OCI-LY7 (cell line): ENCODE results near the gene THAP8.

ENCODE experiments used
- EZH2phosphoT487 ChIP-seq: fragments of 200-600 bp; sonication (generic); IDR thresholded peaks from 2 replicates; pipeline ENCODE4 v1.6.1; 2018; ENCODE audit warnings: low read depth, borderline replicate concordance, mild to moderate bottlenecking, mixed run types, antibody characterized with exemption, low read length, moderate library complexity, mixed read lengths
- TF ChIP-seq, protein P1 (sequence below): fragments of 200-600 bp; sonication (generic); conservative IDR thresholded peaks from 2 replicates; pipeline ENCODE4 v1.5.1; 2014; ENCODE audit warnings: mild to moderate bottlenecking, antibody characterized with exemption, low read length, moderate library complexity, mixed read lengths

DNA sequence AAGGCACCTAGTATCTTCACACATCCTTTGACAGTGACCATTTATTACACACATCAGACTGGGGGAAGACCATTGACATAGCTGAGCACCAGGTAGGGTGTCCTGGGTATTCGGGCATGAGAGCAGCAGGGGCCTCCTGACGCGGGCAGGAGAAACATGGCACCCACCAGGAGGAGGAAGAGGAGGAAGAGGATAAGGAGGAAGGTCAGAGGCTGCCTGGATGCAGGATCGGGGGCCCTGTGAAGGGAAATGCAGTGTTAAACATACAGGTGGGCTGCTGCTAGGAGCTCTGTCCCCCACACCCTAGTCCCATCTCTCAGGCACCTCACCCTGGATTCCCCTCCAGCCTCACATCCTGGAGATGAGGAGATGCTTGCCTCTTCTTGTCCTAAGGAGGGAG is 50.8 kb downstream of the THAP8 start:
- TF ChIP-seq, protein P1, sequence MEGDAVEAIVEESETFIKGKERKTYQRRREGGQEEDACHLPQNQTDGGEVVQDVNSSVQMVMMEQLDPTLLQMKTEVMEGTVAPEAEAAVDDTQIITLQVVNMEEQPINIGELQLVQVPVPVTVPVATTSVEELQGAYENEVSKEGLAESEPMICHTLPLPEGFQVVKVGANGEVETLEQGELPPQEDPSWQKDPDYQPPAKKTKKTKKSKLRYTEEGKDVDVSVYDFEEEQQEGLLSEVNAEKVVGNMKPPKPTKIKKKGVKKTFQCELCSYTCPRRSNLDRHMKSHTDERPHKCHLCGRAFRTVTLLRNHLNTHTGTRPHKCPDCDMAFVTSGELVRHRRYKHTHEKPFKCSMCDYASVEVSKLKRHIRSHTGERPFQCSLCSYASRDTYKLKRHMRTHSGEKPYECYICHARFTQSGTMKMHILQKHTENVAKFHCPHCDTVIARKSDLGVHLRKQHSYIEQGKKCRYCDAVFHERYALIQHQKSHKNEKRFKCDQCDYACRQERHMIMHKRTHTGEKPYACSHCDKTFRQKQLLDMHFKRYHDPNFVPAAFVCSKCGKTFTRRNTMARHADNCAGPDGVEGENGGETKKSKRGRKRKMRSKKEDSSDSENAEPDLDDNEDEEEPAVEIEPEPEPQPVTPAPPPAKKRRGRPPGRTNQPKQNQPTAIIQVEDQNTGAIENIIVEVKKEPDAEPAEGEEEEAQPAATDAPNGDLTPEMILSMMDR: no peak
- TF ChIP-seq EZH2phosphoT487: no peak
